Measurements from ENCODE around the gene UQCRH. TPM values are rescaled to one million over a fixed set of nuclear protein-coding genes. Genes with fewer than 3 reads are reported as not detected.
A peak's percentile ranks its signal among the peaks of the same experiment; 100 is the strongest.

UQCRH gene
- 971 and 1,411 TPM in 2 replicates for polyA plus RNA-seq (2012; rRNA removed)
- 1,815 and 2,051 TPM in 2 replicates for polyA plus RNA-seq (2012; cell fraction: cytosol; rRNA removed)
- 140 and 205 TPM in 2 replicates for polyA plus RNA-seq (2012; cell fraction: nucleus; rRNA removed)

GRCh38 chr1:46303038-46303871 lies at the start of gene UQCRH, which contains the start of gene LRRC41:
Gene UQCRH (plus strand): TSS chr1:46303698. CDS start chr1:46303767, 69 bp downstream.
Gene LRRC41 (minus strand): TSS chr1:46303616. CDS start chr1:46303322, 294 bp downstream.
- H3K9me3 ChIP-seq = no peaks in the 10 kb centered on the region
- H3K79me2 ChIP-seq (ENCODE audit: insufficient read depth) = peaks cover 95% of the 10 kb centered on the region
- DNase-seq = peak; percentile 91
- peaks cover 13 to 18% of the 10 kb centered on the region in 2 experiments for H3K4me1 ChIP-seq (ENCODE audit: control insufficient read depth in 1 of 2, insufficient read depth in 2 of 2, low read depth in 1 of 2, low read length in 1 of 2)
- peak within 1 kb of the TSS; percentile 95 for H3K4me2 ChIP-seq
- peak within 1 kb of the TSS; percentile 66 to 89 for H3K4me3 ChIP-seq (ENCODE audit: low read depth in 2 of 2, low read length in 1 of 2)
- peak within 1 kb of the TSS; percentile 98 for H3K9ac ChIP-seq
- H3K9me2 ChIP-seq = no peaks in the 10 kb centered on the region
- POLR2A ChIA-PET = interaction anchor here (0.7 to 2.5 kb wide), 6 partner anchors 17 to 74 kb away, joined by 3 to 17 read pairs (median 4); partner anchors contain the start of genes NSUN4 and RAD54L
- no peaks in the 10 kb centered on the region for H3K27me3 ChIP-seq (ENCODE audit: insufficient read depth)
- peaks cover 10% of the 10 kb centered on the region for H3F3A ChIP-seq (replicated peaks; ENCODE audit: insufficient read depth)
- TF ChIP-seq RAD21 (IDR thresholded peaks at IDR 0.05; ENCODE audit: low read length) (no peak), ELF1 (IDR thresholded peaks at IDR 0.05) (peak; percentile 43), SIN3A (IDR thresholded peaks at IDR 0.05; ENCODE audit: borderline replicate concordance, low read depth, low read length) (peak; percentile 75; the same call in 1 of the 2 replicates), POLR2AphosphoS5 (IDR thresholded peaks at IDR 0.05; ENCODE audit: low read depth, low read length) (peak; percentile 82), JUND (IDR thresholded peaks at IDR 0.05) (peak; percentile 48; the same call in 1 of the 2 replicates), REST (IDR thresholded peaks at IDR 0.05; ENCODE audit: low read depth, low read length) (peak; percentile 71; the same call in 1 of the 2 replicates), CHD2 (IDR thresholded peaks at IDR 0.05; ENCODE audit: low read length, partially characterized antibody) (peak; percentile 10), FOXM1 (IDR thresholded peaks at IDR 0.05; ENCODE audit: low read depth) (no peak), YY1 (IDR thresholded peaks at IDR 0.05; ENCODE audit: low read depth) (peak; percentile 100), USF1 (IDR thresholded peaks at IDR 0.05; ENCODE audit: borderline replicate concordance, low read depth) (peak; percentile 66; the same call in 1 of the 2 replicates), TCF12 (IDR thresholded peaks at IDR 0.05) (peak; percentile 12; the same call in 1 of the 2 replicates), MAX (IDR thresholded peaks at IDR 0.05; ENCODE audit: low read depth) (peak; percentile 94), NFIC (IDR thresholded peaks at IDR 0.05; ENCODE audit: borderline replicate concordance) (no peak), GABPA (IDR thresholded peaks at IDR 0.05; ENCODE audit: low read depth) (peak; percentile 88), CTCF (IDR thresholded peaks at IDR 0.05) (no peak), TAF1 (IDR thresholded peaks at IDR 0.05; ENCODE audit: borderline replicate concordance, low read depth, low read length) (peak; percentile 99), SMC3 (IDR thresholded peaks at IDR 0.05; ENCODE audit: low read depth, low read length) (no peak)
- CTCF ChIA-PET = interaction anchor here (0.6 to 3.5 kb wide), 11 partner anchors 12 to 258 kb away, joined by 3 to 22 read pairs (median 3); partner anchors contain the start of gene NSUN4
- under 1% methylated on average over 27 of the region's 61 CpGs for WGBS (ENCODE audit: low lambda C conversion rate)
- peaks cover 32% of the 10 kb centered on the region for H4K20me1 ChIP-seq (ENCODE audit: insufficient read depth)
- H3K36me3 ChIP-seq (replicated peaks in 1 of 2; ENCODE audit: control insufficient read depth in 1 of 2, insufficient read depth in 2 of 2, low read length in 1 of 2) = peaks cover 4 to 15% of the 10 kb centered on the region in 2 experiments
- peak within 1 kb of the TSS; percentile 38 for H2AFZ ChIP-seq (ENCODE audit: low read depth)
- H3K27ac ChIP-seq (ENCODE audit: low read depth in 2 of 2, low read length in 1 of 2) = peak within 1 kb of the TSS; percentile 93

Measured in SK-N-SH (cell line).